Ovary (tissue), 3 donors: Measurements from ENCODE around the gene CCDC34.

Experiments used
- CTCF ChIP-seq, 3 donors: fragments of 450-650 bp in 2 of 3; fragments of 200-600 bp in 1 of 3; IDR thresholded peaks; one replicate each; pipeline versions ENCODE4 v1.5.1 to v1.8.0; 2016 to 2022; ENCODE audit warnings: antibody characterized with exemption in 3 of 3, mild to moderate bottlenecking in 1 of 3
- EP300 ChIP-seq: sonication (generic); formaldehyde crosslinking; IDR thresholded peaks from one replicate; pipeline ENCODE4 v1.6.1; 2017; ENCODE audit warnings: antibody characterized with exemption
- donor health status: DM: no; HTN: no; CAD: no.

GRCh38 chr11:27379449-27379848 lies 16.4 kb upstream of the CCDC34 start:
- TF ChIP-seq CTCF (IDR thresholded peaks at IDR 0.05) = no peak
- no peak for TF ChIP-seq EP300
